ENCODE measurements around the gene TSTD1.
"Not testable (repeated sequence)": the region's sequence is repeated elsewhere in the genome, so short reads cannot be mapped to it uniquely, and the experiment has no call there.

The TSTD1 gene

DNA sequence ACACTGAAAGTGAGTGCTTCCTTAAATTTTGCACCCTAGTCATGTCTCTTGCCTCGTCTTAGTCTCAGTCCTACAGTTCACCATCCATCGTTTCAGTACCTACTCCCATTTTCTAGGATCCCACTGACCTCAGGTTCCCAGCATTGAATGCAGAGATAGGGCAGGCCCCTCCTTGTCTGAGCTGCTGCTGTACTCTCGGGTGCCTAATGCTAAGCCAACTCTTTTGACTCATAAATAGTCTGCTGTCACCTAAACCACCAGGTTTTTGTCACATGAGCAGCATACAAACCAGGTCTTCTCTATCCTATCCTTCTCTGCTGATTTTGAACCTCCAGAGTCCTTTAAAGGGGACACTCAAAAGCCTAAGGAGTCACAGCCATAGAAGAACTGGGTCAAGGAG is 27.9 kb upstream of the TSTD1 start:
- Histone ChIP-seq H3K27ac (ENCODE audit: low read depth, low read length) (no peak overlapping the region), H3K79me1 (ENCODE audit: low read length) (no peaks in the 10 kb centered on the region), H3K79me2 (ENCODE audit: control insufficient read depth, insufficient read depth, low read length) (no peaks in the 10 kb centered on the region), H2BK15ac (replicated peaks; ENCODE audit: low read depth) (no peak overlapping the region), H3K4me1 (ENCODE audit: control insufficient read depth, low read depth, low read length) (peaks cover 3% of the 10 kb centered on the region), H3K36me3 (ENCODE audit: control insufficient read depth, insufficient read depth, low read length) (no peaks in the 10 kb centered on the region), H2BK120ac (ENCODE audit: low read depth, low read length) (no peak overlapping the region), H3K23ac (ENCODE audit: low read length) (no peak overlapping the region), H2BK5ac (ENCODE audit: low read length) (no peak overlapping the region), H3K9ac (ENCODE audit: low read length) (peak overlapping the region; percentile 7), H3K56ac (ENCODE audit: low read length) (peak overlapping the region; percentile 49), H4K8ac (ENCODE audit: low read depth, low read length) (no peak overlapping the region), H4K5ac (ENCODE audit: low read length) (no peak overlapping the region), H3K27me3 (ENCODE audit: insufficient read depth, low read length, poor library complexity) (no peaks in the 10 kb centered on the region), H3K4me2 (ENCODE audit: low read length) (no peak overlapping the region), H3K4me3 (ENCODE audit: low read length) (no peak overlapping the region), H3K4ac (ENCODE audit: low read depth, low read length) (no peak overlapping the region), H3K18ac (ENCODE audit: low read length) (no peak overlapping the region), H2AK5ac (ENCODE audit: low read length) (no peak overlapping the region)
- no CpG with 5 or more reads among the region's 3 CpGs for WGBS (ENCODE audit: extremely low coverage, insufficient coverage, low lambda C conversion rate)
- no peak for DNase-seq

DNA sequence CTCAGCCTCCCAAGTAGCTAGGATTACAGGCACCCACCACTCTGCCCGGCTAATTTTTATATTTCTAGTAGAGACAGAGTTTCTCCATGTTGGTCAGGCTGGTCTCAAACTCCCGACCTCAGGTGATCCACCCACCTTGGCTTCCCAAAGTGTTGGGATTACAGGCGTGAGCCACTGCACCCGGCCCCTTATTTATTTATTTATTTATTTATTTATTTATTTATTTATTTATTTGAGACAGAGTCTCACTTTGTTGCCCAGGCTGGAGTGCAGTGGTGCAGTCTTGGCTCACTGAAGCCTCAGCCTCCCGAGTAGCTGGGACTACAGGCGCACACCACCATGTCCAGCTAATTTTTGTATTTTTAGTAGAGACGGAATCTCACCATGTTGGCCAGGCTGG is 26.9 kb upstream of the TSTD1 start:
- not testable (repeated sequence) for H3K56ac ChIP-seq (ENCODE audit: low read length); H3K4me2 ChIP-seq (ENCODE audit: low read length); H4K8ac ChIP-seq (ENCODE audit: low read depth, low read length); H2BK5ac ChIP-seq (ENCODE audit: low read length); H3K4me3 ChIP-seq (ENCODE audit: low read length); H2BK120ac ChIP-seq (ENCODE audit: low read depth, low read length); H3K79me2 ChIP-seq (ENCODE audit: control insufficient read depth, insufficient read depth, low read length); H3K4ac ChIP-seq (ENCODE audit: low read depth, low read length); H3K36me3 ChIP-seq (ENCODE audit: control insufficient read depth, insufficient read depth, low read length); H4K5ac ChIP-seq (ENCODE audit: low read length); H3K23ac ChIP-seq (ENCODE audit: low read length); H3K27ac ChIP-seq (ENCODE audit: low read depth, low read length); DNase-seq; H2BK15ac ChIP-seq (replicated peaks; ENCODE audit: low read depth); H3K18ac ChIP-seq (ENCODE audit: low read length); H3K27me3 ChIP-seq (ENCODE audit: insufficient read depth, low read length, poor library complexity); H3K79me1 ChIP-seq (ENCODE audit: low read length); H3K9ac ChIP-seq (ENCODE audit: low read length); H3K4me1 ChIP-seq (ENCODE audit: control insufficient read depth, low read depth, low read length); H2AK5ac ChIP-seq (ENCODE audit: low read length)
- whole genome bisulfite sequencing (ENCODE audit: extremely low coverage, insufficient coverage, low lambda C conversion rate) = no CpG with 5 or more reads among the region's 7 CpGs

DNA sequence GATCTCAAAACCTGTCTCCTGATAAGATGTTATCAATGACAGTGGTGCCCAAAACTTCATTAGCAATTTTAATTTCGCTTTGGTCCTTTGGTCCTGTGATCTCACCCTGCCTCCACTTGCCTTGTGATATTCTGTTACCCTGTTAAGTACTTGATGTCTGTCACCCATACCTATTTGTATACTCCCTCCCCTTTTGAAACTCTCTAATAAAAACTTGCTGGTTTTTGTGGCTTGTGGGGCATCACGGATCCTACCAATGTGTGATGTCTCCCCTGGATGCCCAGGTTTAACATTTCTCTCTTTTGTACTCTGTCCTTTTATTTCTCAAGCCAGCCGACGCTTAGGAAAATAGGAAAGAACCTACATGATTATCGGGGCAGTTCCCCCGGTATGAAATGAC is 25.2 kb upstream of the TSTD1 start:
- not testable (repeated sequence) for H2BK15ac ChIP-seq (replicated peaks; ENCODE audit: low read depth); H3K27me3 ChIP-seq (ENCODE audit: insufficient read depth, low read length, poor library complexity); H3K4me3 ChIP-seq (ENCODE audit: low read length); H4K5ac ChIP-seq (ENCODE audit: low read length); H3K36me3 ChIP-seq (ENCODE audit: control insufficient read depth, insufficient read depth, low read length); H3K23ac ChIP-seq (ENCODE audit: low read length); H3K4ac ChIP-seq (ENCODE audit: low read depth, low read length); H3K4me2 ChIP-seq (ENCODE audit: low read length); H3K27ac ChIP-seq (ENCODE audit: low read depth, low read length); H3K18ac ChIP-seq (ENCODE audit: low read length); DNase-seq; H3K79me1 ChIP-seq (ENCODE audit: low read length); H3K56ac ChIP-seq (ENCODE audit: low read length); H3K79me2 ChIP-seq (ENCODE audit: control insufficient read depth, insufficient read depth, low read length); H2BK120ac ChIP-seq (ENCODE audit: low read depth, low read length); H2AK5ac ChIP-seq (ENCODE audit: low read length); H3K4me1 ChIP-seq (ENCODE audit: control insufficient read depth, low read depth, low read length); H4K8ac ChIP-seq (ENCODE audit: low read depth, low read length); H3K9ac ChIP-seq (ENCODE audit: low read length); H2BK5ac ChIP-seq (ENCODE audit: low read length)
- no CpG with 5 or more reads among the region's 6 CpGs for WGBS (ENCODE audit: extremely low coverage, insufficient coverage, low lambda C conversion rate)

DNA sequence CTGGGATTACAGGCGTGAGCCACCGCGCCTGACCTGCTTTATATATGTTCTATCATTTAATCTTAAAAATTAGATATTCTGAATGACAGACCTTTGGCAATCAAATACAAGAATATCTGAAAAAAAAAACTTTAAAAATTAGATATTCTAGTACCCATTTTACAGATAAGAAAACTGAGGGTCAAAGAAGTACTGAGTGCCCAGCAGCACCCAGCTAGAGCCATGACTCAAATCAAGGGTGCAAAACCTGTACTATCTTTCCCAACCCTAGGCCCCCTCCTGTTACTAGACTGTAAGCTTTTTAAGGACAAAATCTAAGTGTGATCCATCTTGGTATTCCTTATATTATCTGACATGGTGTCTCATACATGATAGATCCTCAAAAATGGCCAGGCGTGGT is 22.7 kb upstream of the TSTD1 start:
- Histone ChIP-seq H2BK15ac (replicated peaks; ENCODE audit: low read depth) (no peak overlapping the region), H3K4ac (ENCODE audit: low read depth, low read length) (no peak overlapping the region), H4K5ac (ENCODE audit: low read length) (no peak overlapping the region), H3K4me1 (ENCODE audit: control insufficient read depth, low read depth, low read length) (peaks cover 3% of the 10 kb centered on the region), H2AK5ac (ENCODE audit: low read length) (no peak overlapping the region), H3K4me3 (ENCODE audit: low read length) (no peak overlapping the region), H3K36me3 (ENCODE audit: control insufficient read depth, insufficient read depth, low read length) (no peaks in the 10 kb centered on the region), H3K27ac (ENCODE audit: low read depth, low read length) (no peak overlapping the region), H3K18ac (ENCODE audit: low read length) (no peak overlapping the region), H3K23ac (ENCODE audit: low read length) (no peak overlapping the region), H4K8ac (ENCODE audit: low read depth, low read length) (no peak overlapping the region), H3K79me1 (ENCODE audit: low read length) (no peaks in the 10 kb centered on the region), H2BK5ac (ENCODE audit: low read length) (no peak overlapping the region), H3K56ac (ENCODE audit: low read length) (no peak overlapping the region), H3K9ac (ENCODE audit: low read length) (no peak overlapping the region), H2BK120ac (ENCODE audit: low read depth, low read length) (no peak overlapping the region), H3K4me2 (ENCODE audit: low read length) (no peak overlapping the region), H3K27me3 (ENCODE audit: insufficient read depth, low read length, poor library complexity) (no peaks in the 10 kb centered on the region), H3K79me2 (ENCODE audit: control insufficient read depth, insufficient read depth, low read length) (no peaks in the 10 kb centered on the region)
- no CpG with 5 or more reads among the region's 4 CpGs for WGBS (ENCODE audit: extremely low coverage, insufficient coverage, low lambda C conversion rate)
- DNase-seq = no peak

DNA sequence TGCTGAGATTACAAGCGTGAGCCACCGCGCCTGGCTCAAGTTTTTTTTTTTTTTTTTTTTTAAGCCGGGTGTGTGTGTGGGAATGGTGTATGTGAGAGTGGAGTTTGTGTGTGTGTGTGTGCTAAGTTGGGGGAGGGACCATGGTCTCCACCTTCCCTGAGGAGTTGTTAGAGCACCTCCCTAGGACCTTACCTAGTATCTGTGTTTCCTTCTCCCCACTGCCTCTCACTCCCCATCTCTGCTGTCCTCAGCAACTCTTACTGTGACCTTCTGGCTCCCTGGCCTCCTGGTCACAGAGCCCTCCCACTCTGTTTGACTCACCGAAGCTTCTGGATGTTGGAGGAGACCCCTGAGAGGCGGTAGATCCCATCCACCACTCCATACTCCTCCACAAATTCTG is 20.5 kb upstream of the TSTD1 start:
- no peaks in the 10 kb centered on the region for H3K36me3 ChIP-seq (ENCODE audit: control insufficient read depth, insufficient read depth, low read length)
- no peak overlapping the region for H3K4me2 ChIP-seq (ENCODE audit: low read length)
- H2BK15ac ChIP-seq (replicated peaks; ENCODE audit: low read depth) = no peak overlapping the region
- H4K8ac ChIP-seq (ENCODE audit: low read depth, low read length) = no peak overlapping the region
- H2BK5ac ChIP-seq (ENCODE audit: low read length) = no peak overlapping the region
- no peak overlapping the region for H2BK120ac ChIP-seq (ENCODE audit: low read depth, low read length)
- no peak overlapping the region for H3K9ac ChIP-seq (ENCODE audit: low read length)
- H2AK5ac ChIP-seq (ENCODE audit: low read length) = peak overlapping the region; percentile 58
- peaks cover 2% of the 10 kb centered on the region for H3K4me1 ChIP-seq (ENCODE audit: control insufficient read depth, low read depth, low read length)
- H4K5ac ChIP-seq (ENCODE audit: low read length) = no peak overlapping the region
- DNase-seq = no peak
- H3K4ac ChIP-seq (ENCODE audit: low read depth, low read length) = no peak overlapping the region
- H3K23ac ChIP-seq (ENCODE audit: low read length) = no peak overlapping the region
- H3K79me1 ChIP-seq (ENCODE audit: low read length) = no peaks in the 10 kb centered on the region
- WGBS (ENCODE audit: extremely low coverage, insufficient coverage, low lambda C conversion rate) = no CpG with 5 or more reads among the region's 6 CpGs
- no peaks in the 10 kb centered on the region for H3K27me3 ChIP-seq (ENCODE audit: insufficient read depth, low read length, poor library complexity)
- no peak overlapping the region for H3K4me3 ChIP-seq (ENCODE audit: low read length)
- H3K79me2 ChIP-seq (ENCODE audit: control insufficient read depth, insufficient read depth, low read length) = no peaks in the 10 kb centered on the region
- H3K27ac ChIP-seq (ENCODE audit: low read depth, low read length) = no peak overlapping the region
- H3K18ac ChIP-seq (ENCODE audit: low read length) = no peak overlapping the region
- peak overlapping the region; percentile 56 for H3K56ac ChIP-seq (ENCODE audit: low read length)

DNA sequence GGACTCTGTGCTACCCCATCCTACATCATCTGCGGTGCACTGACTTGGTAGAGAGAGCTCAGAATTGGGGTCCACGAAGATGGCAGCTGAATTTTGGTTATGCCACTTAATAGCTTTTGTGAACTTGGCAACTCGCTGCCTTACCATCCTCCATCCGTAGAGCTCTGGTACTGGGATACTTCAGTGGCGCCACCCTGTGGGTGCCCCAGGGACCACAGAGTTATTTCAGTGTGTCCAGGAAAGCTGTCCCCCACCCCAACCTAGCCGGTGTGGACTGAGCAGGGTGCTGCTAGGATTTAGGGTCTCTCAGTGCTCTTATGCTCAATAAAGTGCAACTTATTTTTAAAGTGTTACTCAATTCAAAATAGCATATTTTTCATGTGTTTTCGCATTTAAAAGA is 16.0 kb upstream of the TSTD1 start:
- Histone ChIP-seq H3K56ac (ENCODE audit: low read length) (no peak overlapping the region), H4K5ac (ENCODE audit: low read length) (no peak overlapping the region), H3K4me3 (ENCODE audit: low read length) (no peak overlapping the region), H3K4ac (ENCODE audit: low read depth, low read length) (no peak overlapping the region), H3K23ac (ENCODE audit: low read length) (no peak overlapping the region), H3K4me2 (ENCODE audit: low read length) (no peak overlapping the region), H2BK120ac (ENCODE audit: low read depth, low read length) (no peak overlapping the region), H3K36me3 (ENCODE audit: control insufficient read depth, insufficient read depth, low read length) (no peaks in the 10 kb centered on the region), H3K27ac (ENCODE audit: low read depth, low read length) (no peak overlapping the region), H2BK5ac (ENCODE audit: low read length) (no peak overlapping the region), H3K27me3 (ENCODE audit: insufficient read depth, low read length, poor library complexity) (no peaks in the 10 kb centered on the region), H3K18ac (ENCODE audit: low read length) (no peak overlapping the region), H2AK5ac (ENCODE audit: low read length) (no peak overlapping the region), H3K4me1 (ENCODE audit: control insufficient read depth, low read depth, low read length) (no peaks in the 10 kb centered on the region), H4K8ac (ENCODE audit: low read depth, low read length) (no peak overlapping the region), H3K79me2 (ENCODE audit: control insufficient read depth, insufficient read depth, low read length) (no peaks in the 10 kb centered on the region), H3K79me1 (ENCODE audit: low read length) (no peaks in the 10 kb centered on the region), H3K9ac (ENCODE audit: low read length) (no peak overlapping the region), H2BK15ac (replicated peaks; ENCODE audit: low read depth) (no peak overlapping the region)
- WGBS (ENCODE audit: extremely low coverage, insufficient coverage, low lambda C conversion rate) = no CpG with 5 or more reads among the region's 7 CpGs
- no peak for DNase-seq

All from mesendoderm (in vitro differentiated cells).